Testis (tissue), 3 donors: Measurements from ENCODE around the gene METTL22. TPM values are rescaled to one million over a fixed set of nuclear protein-coding genes. Genes with fewer than 3 reads are reported as not detected.

Experiments
- DNase-seq: peaks from one replicate; pipeline ENCODE4 v3.0.0-alpha.2; 2019
- H3K27ac ChIP-seq, 2 donors: fragments of 200-600 bp; sonication (generic); one replicate each; pipeline ENCODE4 v1.5.1; 2019
- H3K27me3 ChIP-seq: fragments of 200-600 bp; sonication (generic); one replicate; pipeline ENCODE4 v1.5.1; 2019
- H3K36me3 ChIP-seq: fragments of 200-600 bp; sonication (generic); one replicate; pipeline ENCODE4 v1.5.1; 2017; ENCODE audit warnings: low read depth; ENCODE audit errors: missing control alignments
- H3K4me1 ChIP-seq: fragments of 200-600 bp; sonication (generic); one replicate; pipeline ENCODE4 v1.5.1; 2019
- H3K4me3 ChIP-seq, 2 donors: fragments of 200-600 bp; sonication (generic); one replicate each; pipeline ENCODE4 v1.5.1; 2017 to 2019
- H3K9me3 ChIP-seq: fragments of 200-600 bp; sonication (generic); one replicate; pipeline ENCODE4 v1.5.1; 2017
- CTCF ChIP-seq, 3 experiments: fragments of 450-650 bp in 2 of 3; fragments of 200-600 bp in 1 of 3; sonication (generic) in 1 of 3; IDR thresholded peaks; one replicate each; pipeline ENCODE4 v1.5.1; 2016 to 2019; ENCODE audit warnings: antibody characterized with exemption in 3 of 3, mild to moderate bottlenecking in 2 of 3, moderate library complexity in 1 of 3
- POLR2A ChIP-seq: fragments of 450-650 bp; IDR thresholded peaks from one replicate; pipeline ENCODE4 v1.6.1; 2017; ENCODE audit warnings: antibody characterized with exemption, mild to moderate bottlenecking, moderate library complexity
- WGBS, 2 donors: methylation state at CpG; one replicate each; pipeline ENCODE4 v1.1.5; 2018; 5-methylcytosine and 5-hydroxymethylcytosine counted together
- intact Hi-C: fragments of 100-400 bp; cut with DNase I; formaldehyde crosslinking; loops from one replicate; pipeline ENCODE4 v1.15.1; 2023; ENCODE audit warnings: low total_unique reads
- polyA plus RNA-seq: library from polyadenylated mRNA; stranded (reverse); fragments of 350-450 nt; fragmentation: Illumina TruSeq; extraction: RNeasy Lipid Tissue Mini Kit (QIAGEN cat#74804); gene quantifications from one replicate; pipeline ENCODE4 v1.2.3, GENCODE V29; 2014; ENCODE audit warnings: low read depth, low replicate concordance; ENCODE audit not compliant: insufficient read depth
- total RNA-seq, 2 donors: library from RNA; depleted of rRNA; stranded (reverse); fragments of >200 nt; gene quantifications; one replicate each; pipeline ENCODE4 v1.2.3, GENCODE V29; 2016

The METTL22 gene
- total and polyA plus RNA-seq, 3 donors from 2014 or later, result 74.5 to 93.1 (median 85.6) TPM

- H3K9me3 ChIP-seq, result no peaks in the 10 kb centered on the region
- H3K4me3 ChIP-seq, result no peak overlapping the region
- TF ChIP-seq CTCF (IDR thresholded peaks at IDR 0.05) (no peak), POLR2A (no peak)
- intact Hi-C loops, result no loop called here
- H3K4me1 ChIP-seq, result no peaks in the 10 kb centered on the region
- 69 to 81% methylated on average over 4 of the region's 4 CpGs for WGBS, 2 donors
- H3K27ac ChIP-seq, result no peak overlapping the region
- H3K27me3 ChIP-seq, result no peaks in the 10 kb centered on the region
- DNase-seq, result no peak
- no peaks in the 10 kb centered on the region for H3K36me3 ChIP-seq
Measured at GRCh38 chr16:8683640-8684039, 62.1 kb downstream of the METTL22 start.

- H3K9me3 ChIP-seq, result no peaks in the 10 kb centered on the region
- intact Hi-C loops, result no loop called here
- WGBS, 2 donors, result 57 to 61% methylated on average over 3 of the region's 3 CpGs
- H3K4me1 ChIP-seq, result no peaks in the 10 kb centered on the region
- no peak overlapping the region for H3K4me3 ChIP-seq
- DNase-seq, result no peak
- H3K27me3 ChIP-seq, result no peaks in the 10 kb centered on the region
- H3K36me3 ChIP-seq, result no peaks in the 10 kb centered on the region
- no peak for TF ChIP-seq POLR2A
- no peak for TF ChIP-seq CTCF (IDR thresholded peaks at IDR 0.05)
- no peak overlapping the region for H3K27ac ChIP-seq
Measured at GRCh38 chr16:8685617-8686016, 64.1 kb downstream of the METTL22 start.

DNA sequence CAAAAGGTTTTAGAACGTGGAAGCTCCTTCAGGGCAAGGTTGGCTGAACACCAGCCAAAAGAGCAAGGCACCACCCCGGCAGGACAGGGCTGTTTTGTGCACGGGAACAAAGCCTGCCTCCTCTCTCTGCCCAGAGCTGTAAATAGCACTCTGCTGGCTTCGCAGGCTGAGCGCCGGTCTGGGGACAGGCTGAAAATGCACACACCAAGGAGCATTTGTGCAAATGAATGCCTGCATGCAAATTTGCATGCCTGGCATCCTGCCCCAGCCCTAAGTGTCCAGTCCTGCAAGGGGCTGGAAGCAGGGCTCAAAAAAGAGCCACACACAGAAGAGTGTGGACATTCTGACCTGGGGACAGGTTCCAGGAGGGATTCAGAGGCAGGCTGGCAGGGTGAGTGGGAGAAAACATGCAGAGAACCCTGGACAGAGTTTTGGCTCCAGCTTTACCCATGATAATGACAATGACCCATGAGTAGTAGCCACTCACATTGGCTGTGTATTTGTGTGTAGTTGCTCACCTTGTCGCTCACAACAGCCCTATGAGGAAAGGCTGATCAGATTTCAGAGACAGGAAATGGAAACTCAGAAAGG is 64.6 kb downstream of the METTL22 start:
- H3K36me3 ChIP-seq, result no peaks in the 10 kb centered on the region
- 25 to 47% methylated on average over 7 of the region's 7 CpGs for WGBS, 2 donors
- no peak overlapping the region for H3K27ac ChIP-seq
- no peaks in the 10 kb centered on the region for H3K9me3 ChIP-seq
- no peak overlapping the region for H3K4me3 ChIP-seq
- DNase-seq, result peak; percentile 29
- intact Hi-C loops, result no loop called here
- H3K4me1 ChIP-seq, result no peaks in the 10 kb centered on the region
- no peaks in the 10 kb centered on the region for H3K27me3 ChIP-seq
- TF ChIP-seq CTCF (IDR thresholded peaks at IDR 0.05) (no peak), POLR2A (no peak)

DNA sequence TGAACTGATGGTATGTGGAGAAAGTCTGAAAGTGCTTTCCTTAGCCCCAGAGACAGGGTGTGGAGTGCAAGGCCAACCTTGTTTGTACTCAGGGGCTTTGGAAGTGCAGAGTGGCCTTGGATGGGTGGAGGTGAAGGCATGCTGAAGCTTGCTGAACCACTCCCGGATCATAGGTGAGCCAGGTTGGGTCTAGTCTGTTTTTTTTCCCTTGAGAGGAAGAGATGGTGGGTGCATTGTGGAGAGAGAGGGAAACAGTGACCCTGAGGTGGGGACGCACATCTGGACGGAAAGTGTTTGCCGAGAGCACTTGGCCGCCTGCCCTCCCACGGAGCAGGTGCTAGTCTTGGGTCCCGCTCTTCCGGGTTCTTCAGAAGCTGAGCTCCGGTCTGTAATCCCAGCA is 65.4 kb downstream of the METTL22 start:
- intact Hi-C loops, result no loop called here
- DNase-seq, result no peak
- Histone ChIP-seq H3K36me3 (no peaks in the 10 kb centered on the region), H3K4me3 (no peak overlapping the region), H3K4me1 (no peaks in the 10 kb centered on the region), H3K27me3 (no peaks in the 10 kb centered on the region), H3K27ac (no peak overlapping the region), H3K9me3 (no peaks in the 10 kb centered on the region)
- no peak for TF ChIP-seq CTCF (IDR thresholded peaks at IDR 0.05)
- no peak for TF ChIP-seq POLR2A
- WGBS, 2 donors, result 88 to 92% methylated on average over 9 of the region's 9 CpGs

- no peaks in the 10 kb centered on the region for H3K36me3 ChIP-seq
- intact Hi-C loops, result no loop called here
- WGBS, 2 donors, result 72 to 85% methylated on average over 1 of the region's 1 CpG
- H3K27ac ChIP-seq, result no peak overlapping the region
- H3K27me3 ChIP-seq, result no peaks in the 10 kb centered on the region
- no peak for TF ChIP-seq CTCF (IDR thresholded peaks at IDR 0.05)
- no peak for TF ChIP-seq POLR2A
- H3K9me3 ChIP-seq, result no peaks in the 10 kb centered on the region
- no peaks in the 10 kb centered on the region for H3K4me1 ChIP-seq
- DNase-seq, result no peak
- H3K4me3 ChIP-seq, result no peak overlapping the region
Measured at GRCh38 chr16:8689686-8690085, 68.2 kb downstream of the METTL22 start.
